ENCODE data around the gene SEMA5A.

Gene SEMA5A

DNA sequence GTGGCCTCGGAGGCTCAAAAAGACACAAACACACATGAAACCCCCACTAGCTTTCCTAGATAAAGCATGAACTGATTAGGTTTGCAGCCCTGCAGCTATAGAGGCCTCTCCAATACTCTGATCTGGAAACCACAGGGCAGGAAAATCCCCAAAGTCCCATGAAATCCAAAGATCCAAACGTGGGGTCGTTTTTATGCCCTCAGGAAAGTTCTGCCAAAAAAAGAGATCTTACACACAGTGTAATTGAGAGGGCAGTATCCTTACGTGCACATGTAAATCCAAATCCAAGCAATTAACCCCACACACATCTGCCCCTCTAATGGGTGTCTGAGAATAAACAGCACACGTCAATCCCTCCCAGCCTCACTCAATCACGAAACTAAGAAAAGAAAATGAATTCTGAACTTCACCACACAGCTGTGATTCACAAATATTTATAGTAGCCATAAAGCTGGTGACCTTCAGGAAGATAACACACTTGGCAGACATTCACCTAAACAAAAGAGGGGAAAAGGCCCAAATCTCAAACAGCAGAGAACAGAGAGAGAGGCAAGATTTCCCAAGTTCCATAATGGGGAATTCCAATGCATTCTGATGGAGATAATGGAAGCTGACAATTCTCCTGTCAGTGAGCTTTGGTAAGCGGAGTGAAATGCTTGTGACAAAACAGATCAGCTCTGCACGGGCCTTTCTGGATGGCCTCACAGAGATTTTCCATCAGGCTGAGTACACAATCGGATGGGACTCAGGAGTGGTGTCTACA, 114.2 kb downstream of the SEMA5A start:
- Histone ChIP-seq H2AFZ (ENCODE audit: low read depth, low read length) (peak overlapping the region; percentile 81), H3K4me1 (ENCODE audit: insufficient read depth, low read length) (peaks cover 18% of the 10 kb centered on the region), H3K4me3 (ENCODE audit: low read length) (peak overlapping the region; percentile 23)

DNA sequence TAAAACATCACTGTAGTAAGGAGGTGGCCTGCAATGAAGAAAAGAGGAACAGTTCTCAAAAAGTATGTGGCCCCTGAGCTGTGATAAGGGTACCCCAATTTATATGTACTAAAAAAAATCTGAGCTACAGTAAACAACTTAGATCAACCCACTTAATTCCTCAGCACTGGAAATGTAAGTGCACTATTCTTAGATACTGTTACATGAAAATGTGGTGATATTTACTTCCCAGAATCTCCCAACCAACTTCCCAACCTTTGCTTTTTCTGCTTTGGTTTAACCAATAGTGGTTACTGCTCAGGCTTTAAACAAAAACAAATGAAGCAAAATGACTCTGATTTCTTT, 114.8 kb downstream of the SEMA5A start:
- no peaks in the 10 kb centered on the region for H3K36me3 ChIP-seq (ENCODE audit: insufficient read depth, low read length)
- peaks cover 18% of the 10 kb centered on the region for H3K4me1 ChIP-seq (ENCODE audit: insufficient read depth, low read length)
- peak overlapping the region; percentile 81 for H2AFZ ChIP-seq (ENCODE audit: low read depth, low read length)
- no peaks in the 10 kb centered on the region for H3K27me3 ChIP-seq (ENCODE audit: insufficient read depth, low read length)
- no peak overlapping the region for H3K4me3 ChIP-seq (ENCODE audit: low read length)
- no peaks in the 10 kb centered on the region for H3K9me3 ChIP-seq (ENCODE audit: low read length)

More for the DNA sequence above, 114.2 kb downstream of the SEMA5A start:
- no peaks in the 10 kb centered on the region for H3K9me3 ChIP-seq (ENCODE audit: low read length)
- no peaks in the 10 kb centered on the region for H3K36me3 ChIP-seq (ENCODE audit: insufficient read depth, low read length)
- H3K27me3 ChIP-seq (ENCODE audit: insufficient read depth, low read length): no peaks in the 10 kb centered on the region

DNA sequence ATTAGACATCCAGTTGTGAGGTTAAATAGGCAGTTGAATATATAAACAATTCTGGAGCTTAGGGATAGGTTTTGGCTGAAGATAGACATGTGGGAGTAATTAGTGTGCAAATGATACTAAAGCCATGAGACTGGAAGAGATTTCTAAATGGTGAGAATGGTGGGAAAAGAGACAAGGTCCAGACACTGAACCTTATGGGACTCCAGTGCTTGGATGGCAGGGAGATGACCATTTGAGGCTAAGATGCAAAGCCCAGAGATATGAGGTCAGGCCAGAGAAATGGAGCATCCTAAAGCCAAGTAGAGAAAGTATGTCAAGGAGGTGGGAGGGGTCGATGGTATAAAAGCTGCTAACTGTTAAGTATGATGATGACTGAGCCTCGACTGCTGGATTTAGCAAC, 115.6 kb downstream of the SEMA5A start:
- no peak overlapping the region for H3K4me3 ChIP-seq (ENCODE audit: low read length)
- peaks cover 18% of the 10 kb centered on the region for H3K4me1 ChIP-seq (ENCODE audit: insufficient read depth, low read length)
- H2AFZ ChIP-seq (ENCODE audit: low read depth, low read length): no peak overlapping the region
- no peaks in the 10 kb centered on the region for H3K9me3 ChIP-seq (ENCODE audit: low read length)
- H3K36me3 ChIP-seq (ENCODE audit: insufficient read depth, low read length): no peaks in the 10 kb centered on the region
- no peaks in the 10 kb centered on the region for H3K27me3 ChIP-seq (ENCODE audit: insufficient read depth, low read length)

DNA sequence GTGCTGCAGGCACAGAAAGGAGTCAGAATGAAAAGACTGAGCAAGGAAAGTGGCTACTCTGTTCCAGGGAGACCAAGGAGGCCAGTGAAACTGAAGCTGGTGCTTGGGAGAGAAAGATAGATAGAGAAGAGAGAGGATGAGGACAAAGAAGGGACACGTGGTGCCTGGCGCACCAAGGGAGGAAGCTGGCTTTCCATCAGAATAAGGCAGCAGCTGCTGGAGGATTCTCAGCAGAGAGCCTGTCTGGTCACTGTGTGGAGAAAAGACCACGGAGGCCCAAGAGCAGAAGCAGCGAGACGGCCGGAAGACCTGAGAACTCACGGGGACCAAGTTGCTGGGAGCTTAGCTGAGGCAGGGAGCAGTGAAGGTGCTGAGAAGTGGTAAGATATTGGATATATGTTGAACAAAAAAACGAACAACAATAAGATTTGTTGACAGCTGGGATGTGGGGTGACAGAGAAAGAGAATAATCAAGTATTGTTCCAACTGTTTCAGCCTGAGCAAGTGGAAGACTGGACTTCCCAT, 116.1 kb downstream of the SEMA5A start:
- peaks cover 18% of the 10 kb centered on the region for H3K4me1 ChIP-seq (ENCODE audit: insufficient read depth, low read length)
- H3K4me3 ChIP-seq (ENCODE audit: low read length): no peak overlapping the region
- H2AFZ ChIP-seq (ENCODE audit: low read depth, low read length): no peak overlapping the region
- H3K9me3 ChIP-seq (ENCODE audit: low read length): no peaks in the 10 kb centered on the region
- H3K36me3 ChIP-seq (ENCODE audit: insufficient read depth, low read length): no peaks in the 10 kb centered on the region
- H3K27me3 ChIP-seq (ENCODE audit: insufficient read depth, low read length): no peaks in the 10 kb centered on the region

DNA sequence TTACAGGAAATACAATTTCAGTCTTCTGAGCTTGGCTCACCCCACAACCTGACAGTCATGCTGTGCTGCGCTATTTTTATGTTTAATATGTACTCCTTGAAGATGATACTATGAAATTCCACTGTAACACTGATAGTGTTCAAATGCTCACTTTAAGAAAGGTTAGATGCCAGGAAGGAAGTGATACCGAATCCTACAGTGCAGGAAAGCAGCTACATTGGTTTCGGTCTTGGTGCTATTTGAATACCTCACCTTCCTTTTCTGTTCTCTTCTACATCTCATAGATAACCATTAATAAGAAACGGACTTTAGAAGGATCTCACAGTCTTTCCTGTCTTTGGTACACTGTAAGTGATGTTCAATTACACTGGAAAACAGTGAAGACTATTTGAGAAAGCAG, 117.6 kb downstream of the SEMA5A start:
- peaks cover 27% of the 10 kb centered on the region for H3K4me1 ChIP-seq (ENCODE audit: insufficient read depth, low read length)
- H2AFZ ChIP-seq (ENCODE audit: low read depth, low read length): no peak overlapping the region
- H3K9me3 ChIP-seq (ENCODE audit: low read length): no peaks in the 10 kb centered on the region
- no peaks in the 10 kb centered on the region for H3K27me3 ChIP-seq (ENCODE audit: insufficient read depth, low read length)
- H3K36me3 ChIP-seq (ENCODE audit: insufficient read depth, low read length): no peaks in the 10 kb centered on the region
- H3K4me3 ChIP-seq (ENCODE audit: low read length): no peak overlapping the region

DNA sequence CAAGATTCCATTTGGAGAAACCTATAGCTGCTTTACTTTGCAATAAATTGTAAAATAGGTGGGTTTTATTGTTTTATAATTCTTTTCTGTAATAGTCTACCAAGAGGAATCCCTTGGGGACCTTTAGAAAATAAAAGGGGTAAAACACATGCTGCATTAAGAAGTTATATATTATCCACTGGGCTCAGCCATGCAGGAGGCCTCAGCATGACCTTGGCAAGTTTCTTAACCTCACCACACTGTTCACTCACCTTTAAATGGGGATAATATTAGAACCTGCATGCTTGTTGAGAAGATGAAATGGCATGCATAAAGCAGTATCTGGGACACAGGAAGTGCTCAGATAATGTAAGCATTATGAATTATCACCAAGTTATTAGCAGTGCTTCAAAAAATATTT, 120.2 kb downstream of the SEMA5A start:
- Histone ChIP-seq H3K36me3 (ENCODE audit: insufficient read depth, low read length) (no peaks in the 10 kb centered on the region), H3K4me1 (ENCODE audit: insufficient read depth, low read length) (peaks cover 12% of the 10 kb centered on the region), H3K9me3 (ENCODE audit: low read length) (no peaks in the 10 kb centered on the region), H3K27me3 (ENCODE audit: insufficient read depth, low read length) (no peaks in the 10 kb centered on the region), H2AFZ (ENCODE audit: low read depth, low read length) (no peak overlapping the region), H3K4me3 (ENCODE audit: low read length) (no peak overlapping the region)

DNA sequence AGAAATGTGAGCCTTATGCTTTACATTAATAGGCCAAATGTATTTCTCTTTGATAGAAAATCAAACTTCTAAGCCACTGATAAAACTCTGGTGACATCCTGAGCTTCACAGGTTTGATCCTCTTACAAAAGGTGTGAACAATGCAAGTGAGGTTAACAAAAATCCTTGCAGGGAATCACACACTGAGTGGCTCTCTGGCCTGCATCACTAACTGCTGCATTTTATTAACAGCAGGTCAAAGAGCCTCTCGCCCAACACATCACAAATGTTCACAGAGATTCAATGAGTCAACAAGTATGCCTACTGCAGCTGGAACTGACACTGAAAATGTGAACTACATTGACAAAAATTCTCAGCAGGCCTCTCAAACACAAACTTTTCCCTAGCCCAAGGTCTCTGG, 122.3 kb downstream of the SEMA5A start:
- Histone ChIP-seq H3K36me3 (ENCODE audit: insufficient read depth, low read length) (no peaks in the 10 kb centered on the region), H2AFZ (ENCODE audit: low read depth, low read length) (no peak overlapping the region), H3K4me1 (ENCODE audit: insufficient read depth, low read length) (peaks cover 12% of the 10 kb centered on the region), H3K4me3 (ENCODE audit: low read length) (no peak overlapping the region), H3K27me3 (ENCODE audit: insufficient read depth, low read length) (no peaks in the 10 kb centered on the region), H3K9me3 (ENCODE audit: low read length) (no peaks in the 10 kb centered on the region)

DNA sequence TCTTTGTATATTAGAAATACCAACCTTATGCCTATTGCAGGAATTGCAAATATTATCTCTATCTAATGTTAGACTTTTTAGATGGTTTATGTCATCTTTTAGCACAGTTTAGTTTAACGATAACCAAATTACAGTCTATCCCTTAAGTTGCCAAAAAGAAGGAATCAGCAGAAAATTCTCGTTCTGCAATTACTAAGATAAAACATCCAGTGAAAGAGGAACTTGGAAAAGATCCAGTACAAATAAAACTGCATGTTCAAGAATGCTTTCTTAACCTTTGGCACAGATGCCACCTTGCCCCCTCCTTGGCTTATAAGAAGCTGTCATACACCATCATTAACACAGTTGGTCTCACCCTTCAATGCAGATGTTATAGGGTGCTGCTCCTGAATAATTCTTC, 124.0 kb downstream of the SEMA5A start:
- Histone ChIP-seq H3K27me3 (ENCODE audit: insufficient read depth, low read length) (no peaks in the 10 kb centered on the region), H3K4me3 (ENCODE audit: low read length) (no peak overlapping the region), H3K4me1 (ENCODE audit: insufficient read depth, low read length) (peaks cover 12% of the 10 kb centered on the region), H3K9me3 (ENCODE audit: low read length) (no peaks in the 10 kb centered on the region), H3K36me3 (ENCODE audit: insufficient read depth, low read length) (no peaks in the 10 kb centered on the region), H2AFZ (ENCODE audit: low read depth, low read length) (no peak overlapping the region)

DNA sequence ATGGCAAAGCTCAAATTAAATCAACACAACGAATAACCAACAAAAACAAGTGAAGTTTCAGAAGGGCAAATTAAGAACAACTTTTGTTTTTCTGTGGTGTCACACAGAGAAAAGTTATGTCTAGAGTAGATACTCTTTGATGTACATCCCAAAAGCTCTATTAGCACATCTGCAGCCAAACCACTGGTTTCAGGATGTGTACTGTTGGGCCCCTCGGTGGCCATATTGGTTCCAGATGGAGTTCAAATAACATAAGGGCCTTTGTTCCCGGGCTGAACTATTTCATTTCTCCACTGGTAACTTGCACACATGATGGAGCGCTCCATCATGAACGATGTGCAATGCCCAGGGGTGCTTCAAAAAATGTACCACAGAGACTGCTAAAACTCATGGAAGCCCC, 126.1 kb downstream of the SEMA5A start:
- H3K9me3 ChIP-seq (ENCODE audit: low read length): no peaks in the 10 kb centered on the region
- peaks cover 12% of the 10 kb centered on the region for H3K4me1 ChIP-seq (ENCODE audit: insufficient read depth, low read length)
- H2AFZ ChIP-seq (ENCODE audit: low read depth, low read length): no peak overlapping the region
- no peak overlapping the region for H3K4me3 ChIP-seq (ENCODE audit: low read length)
- H3K27me3 ChIP-seq (ENCODE audit: insufficient read depth, low read length): no peaks in the 10 kb centered on the region
- H3K36me3 ChIP-seq (ENCODE audit: insufficient read depth, low read length): no peaks in the 10 kb centered on the region

DNA sequence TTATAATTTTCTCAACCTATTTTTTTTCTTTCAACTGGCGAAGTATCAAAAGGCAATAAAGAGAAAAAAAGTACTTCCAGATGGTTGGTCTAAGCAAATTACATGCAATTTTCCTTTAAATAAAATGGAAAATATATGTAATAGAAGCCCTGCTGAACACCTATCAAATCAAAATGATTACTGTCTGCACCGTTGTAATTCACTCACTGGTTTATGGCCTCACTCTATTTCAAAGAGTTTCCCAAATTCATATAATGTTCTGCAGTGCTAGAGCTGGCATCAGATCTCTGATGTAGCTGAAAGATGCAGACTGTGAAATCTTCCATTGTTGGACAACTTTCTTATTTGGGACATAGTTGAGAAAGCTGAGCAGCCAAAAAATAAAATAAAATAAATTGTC, 130.3 kb downstream of the SEMA5A start:
- no peak overlapping the region for H3K4me3 ChIP-seq (ENCODE audit: low read length)
- H3K27me3 ChIP-seq (ENCODE audit: insufficient read depth, low read length): no peaks in the 10 kb centered on the region
- H2AFZ ChIP-seq (ENCODE audit: low read depth, low read length): no peak overlapping the region
- no peaks in the 10 kb centered on the region for H3K36me3 ChIP-seq (ENCODE audit: insufficient read depth, low read length)
- no peaks in the 10 kb centered on the region for H3K9me3 ChIP-seq (ENCODE audit: low read length)
- H3K4me1 ChIP-seq (ENCODE audit: insufficient read depth, low read length): no peaks in the 10 kb centered on the region

DNA sequence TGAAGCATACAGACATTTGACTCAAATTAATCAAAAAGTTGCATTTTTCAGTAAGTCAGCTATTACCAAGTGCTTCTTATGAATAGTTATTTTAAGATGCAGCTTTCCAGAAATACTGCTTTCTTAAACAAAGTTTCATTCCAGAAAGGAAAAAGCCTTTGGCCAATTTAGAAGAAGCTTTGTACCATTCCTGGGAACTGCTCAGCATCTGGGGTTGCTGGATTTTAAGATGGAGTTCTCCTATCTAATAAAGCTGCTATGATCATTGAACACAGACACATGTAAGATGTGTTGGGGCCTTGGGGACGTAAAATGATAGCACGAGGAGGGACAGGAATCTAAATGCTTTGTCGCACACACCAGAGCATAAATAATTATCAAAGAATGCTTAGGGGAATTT, 130.8 kb downstream of the SEMA5A start:
- no peaks in the 10 kb centered on the region for H3K4me1 ChIP-seq (ENCODE audit: insufficient read depth, low read length)
- H3K36me3 ChIP-seq (ENCODE audit: insufficient read depth, low read length): no peaks in the 10 kb centered on the region
- no peak overlapping the region for H2AFZ ChIP-seq (ENCODE audit: low read depth, low read length)
- no peaks in the 10 kb centered on the region for H3K27me3 ChIP-seq (ENCODE audit: insufficient read depth, low read length)
- no peak overlapping the region for H3K4me3 ChIP-seq (ENCODE audit: low read length)
- no peaks in the 10 kb centered on the region for H3K9me3 ChIP-seq (ENCODE audit: low read length)

DNA sequence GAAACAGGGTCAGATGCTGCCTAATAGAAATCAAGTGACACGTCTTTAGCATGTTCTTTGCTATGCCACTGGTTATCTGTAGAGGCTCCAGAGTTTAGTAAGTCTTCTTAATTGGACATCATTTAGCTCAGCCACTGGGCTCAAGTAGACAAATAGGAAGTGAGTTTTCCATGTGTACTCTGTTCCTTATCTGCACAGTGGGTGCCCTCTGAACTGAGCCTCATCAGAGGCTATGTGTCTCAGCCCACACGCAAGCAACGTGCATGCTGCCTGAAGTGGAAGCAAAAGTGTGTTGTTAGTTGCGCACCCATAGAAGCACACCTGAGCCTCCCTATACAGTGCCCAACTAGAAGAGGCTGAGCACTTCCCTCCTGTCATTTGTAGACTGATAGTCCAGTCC, 134.7 kb downstream of the SEMA5A start:
- H2AFZ ChIP-seq (ENCODE audit: low read depth, low read length): no peak overlapping the region
- no peaks in the 10 kb centered on the region for H3K27me3 ChIP-seq (ENCODE audit: insufficient read depth, low read length)
- no peak overlapping the region for H3K4me3 ChIP-seq (ENCODE audit: low read length)
- no peaks in the 10 kb centered on the region for H3K9me3 ChIP-seq (ENCODE audit: low read length)
- H3K36me3 ChIP-seq (ENCODE audit: insufficient read depth, low read length): no peaks in the 10 kb centered on the region
- no peaks in the 10 kb centered on the region for H3K4me1 ChIP-seq (ENCODE audit: insufficient read depth, low read length)

DNA sequence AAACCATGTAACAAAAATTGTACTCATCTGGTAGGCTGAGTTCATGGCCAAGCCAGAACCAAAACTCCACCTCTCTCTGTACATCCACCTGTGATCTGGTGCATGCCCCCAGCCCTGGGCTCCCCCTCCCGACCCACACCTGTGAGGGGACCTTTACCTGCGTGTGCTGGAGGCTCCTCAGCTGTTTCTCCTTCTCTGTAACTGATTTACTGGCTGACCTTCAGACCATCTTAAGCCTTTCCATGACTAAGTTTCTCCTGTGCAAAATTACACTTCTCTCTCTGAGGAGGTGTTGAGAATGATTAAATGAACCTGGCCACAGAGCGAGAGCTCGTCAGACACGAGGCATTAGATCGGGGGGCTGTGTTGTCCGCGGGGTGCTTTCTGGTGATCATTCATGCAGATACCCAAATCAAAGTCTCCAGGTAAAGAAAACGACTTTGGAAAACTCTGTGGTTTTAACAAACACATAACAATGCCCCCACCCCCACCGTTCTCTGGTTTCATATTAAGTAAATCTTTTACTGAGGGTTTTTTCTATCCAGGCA, 136.4 kb downstream of the SEMA5A start:
- H3K36me3 ChIP-seq (ENCODE audit: insufficient read depth, low read length): no peaks in the 10 kb centered on the region
- no peaks in the 10 kb centered on the region for H3K9me3 ChIP-seq (ENCODE audit: low read length)
- no peaks in the 10 kb centered on the region for H3K4me1 ChIP-seq (ENCODE audit: insufficient read depth, low read length)
- H3K4me3 ChIP-seq (ENCODE audit: low read length): no peak overlapping the region
- H2AFZ ChIP-seq (ENCODE audit: low read depth, low read length): no peak overlapping the region
- H3K27me3 ChIP-seq (ENCODE audit: insufficient read depth, low read length): no peaks in the 10 kb centered on the region

DNA sequence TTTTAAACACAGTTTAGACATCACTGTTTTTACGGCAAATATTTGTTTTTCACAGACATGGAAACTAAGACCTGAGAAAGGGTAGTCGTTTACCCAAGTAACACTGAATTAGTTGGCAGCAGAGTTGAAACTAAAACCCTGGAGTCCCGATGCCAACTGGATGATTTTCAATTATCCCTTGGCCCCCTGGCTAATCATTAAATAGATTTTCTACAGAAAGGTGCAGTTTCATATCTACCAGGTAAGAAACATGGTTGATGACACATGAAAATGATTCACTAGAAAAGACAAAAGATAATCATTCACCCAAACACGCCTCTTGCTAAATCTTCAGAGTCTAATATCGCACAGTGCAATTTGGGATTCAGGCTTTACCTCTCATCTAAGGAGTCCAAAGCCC, 136.9 kb downstream of the SEMA5A start:
- H3K36me3 ChIP-seq (ENCODE audit: insufficient read depth, low read length): no peaks in the 10 kb centered on the region
- H3K9me3 ChIP-seq (ENCODE audit: low read length): no peaks in the 10 kb centered on the region
- no peak overlapping the region for H3K4me3 ChIP-seq (ENCODE audit: low read length)
- H2AFZ ChIP-seq (ENCODE audit: low read depth, low read length): no peak overlapping the region
- H3K27me3 ChIP-seq (ENCODE audit: insufficient read depth, low read length): no peaks in the 10 kb centered on the region
- no peaks in the 10 kb centered on the region for H3K4me1 ChIP-seq (ENCODE audit: insufficient read depth, low read length)
